A549 (cell line): ENCODE data around the gene PPP1R12B. TPM values are rescaled to one million over a fixed set of nuclear protein-coding genes. Genes with fewer than 3 reads are reported as not detected.
"Not testable (repeated sequence)": the region's sequence is repeated elsewhere in the genome, so short reads cannot be mapped to it uniquely, and the experiment has no call there.

ENCODE experiments used
- ATAC-seq, 2 experiments: fragments of 200-7000 bp in 1 of 2; fragments of >200 bp in 1 of 2; cut with Nextera tagmentation in 1 of 2; cut with Tn5 transposase in 1 of 2; 3 replicates each; pipeline versions ENCODE4 v1.8.0 to v1.9.1; 2018 to 2020; ENCODE audit warnings: mild to moderate bottlenecking in 1 of 2, moderate library complexity in 1 of 2
- CTCF ChIA-PET: fragments of 300-600 bp; sonication (Branson Sonifier 250); formaldehyde crosslinking; extraction: SDS; loops from one replicate; lab custom pipeline; 2021; ENCODE audit warnings: antibody characterized with exemption, inconsistent platforms; lab: Yijun Ruan, JAX
- POLR2A ChIA-PET: fragments of 350-600 bp; formaldehyde crosslinking; extraction: SDS; loops from one replicate; lab custom pipeline; 2021; ENCODE audit warnings: antibody characterized with exemption, inconsistent platforms; lab: Yijun Ruan, JAX
- DNase-seq, 2 experiments: peaks; one replicate each; pipeline versions ENCODE4 v3.0.0 to v3.0.0-alpha.2; 2011 to 2016; ENCODE audit warnings: low read depth in 1 of 2, low spot score in 1 of 2
- FAIRE-seq: peaks from 2 replicates; lab custom pipeline; 2011; peaks lifted over from hg19 to GRCh38; lab: Jason Lieb, UNC
- H3K27ac ChIP-seq, 2 experiments: fragments of >200 bp; sonication (Bioruptor Twin); formaldehyde crosslinking; 3 replicates each; pipeline ENCODE4 v1.5.1; 2016 to 2017
- H3K4me1 ChIP-seq: fragments of >200 bp; sonication (Bioruptor Twin); formaldehyde crosslinking; 3 replicates; pipeline ENCODE4 v1.6.1; 2016
- H3K4me2 ChIP-seq: fragments of >200 bp; sonication (Bioruptor Twin); formaldehyde crosslinking; 3 replicates; pipeline ENCODE4 v1.6.1; 2016
- H3K4me3 ChIP-seq: fragments of >200 bp; sonication (Bioruptor Twin); formaldehyde crosslinking; 3 replicates; pipeline ENCODE4 v1.5.1; 2016
- H3K9me3 ChIP-seq: fragments of >200 bp; sonication (Bioruptor Twin); formaldehyde crosslinking; 3 replicates; pipeline ENCODE4 v1.6.1; 2016
- CHD4 ChIP-seq: fragments of 200-600 bp; sonication (generic); IDR thresholded peaks from 2 replicates; pipeline ENCODE4 v1.6.1; 2016; ENCODE audit warnings: antibody characterized with exemption, mild to moderate bottlenecking, borderline replicate concordance
- ESRRA ChIP-seq: fragments of 150-350 bp; IDR thresholded peaks from 2 replicates; pipeline ENCODE4 v1.6.1; 2014; ENCODE audit warnings: mild to moderate bottlenecking, low read length, borderline replicate concordance
- FOSL2 ChIP-seq, 2 experiments: fragments of 450-650 bp in 1 of 2; fragments of >200 bp in 1 of 2; sonication (Bioruptor Twin) in 1 of 2; formaldehyde crosslinking; IDR thresholded peaks; 2 replicates each; pipeline versions ENCODE4 v1.5.0 to v1.6.1; 2016 to 2020; ENCODE audit warnings: mild to moderate bottlenecking in 1 of 2, moderate library complexity in 1 of 2
- FOXS1 ChIP-seq: fragments of 250-450 bp; sonication (Bioruptor Pico); IDR thresholded peaks from 2 replicates; pipeline ENCODE4 v1.5.0; 2020; ENCODE audit warnings: mild to moderate bottlenecking, moderate library complexity
- HDAC2 ChIP-seq: fragments of 200-600 bp; sonication (generic); IDR thresholded peaks from 2 replicates; pipeline ENCODE4 v1.6.1; 2016
- MYC ChIP-seq: IDR thresholded peaks from 2 replicates; pipeline ENCODE4 v1.6.1; 2012; ENCODE audit warnings: mild to moderate bottlenecking, inconsistent platforms, low read length, improper control_type of control experiment, borderline replicate concordance
- NPAS2 ChIP-seq: fragments of 250-450 bp; sonication (Bioruptor Pico); IDR thresholded peaks from 2 replicates; pipeline ENCODE4 v1.8.0; 2022; ENCODE audit warnings: mild to moderate bottlenecking, moderate library complexity, borderline replicate concordance
- PHF8 ChIP-seq: fragments of 200-600 bp; sonication (generic); IDR thresholded peaks from 2 replicates; pipeline ENCODE4 v1.6.1; 2016; ENCODE audit warnings: low read depth, mild to moderate bottlenecking, antibody characterized with exemption, moderate library complexity, borderline replicate concordance
- RARB ChIP-seq: fragments of 250-450 bp; sonication (Bioruptor Pico); IDR thresholded peaks from 2 replicates; pipeline ENCODE4 v1.8.0; 2021; ENCODE audit warnings: mild to moderate bottlenecking, moderate library complexity
- RNF2 ChIP-seq: fragments of 200-600 bp; sonication (generic); IDR thresholded peaks from 2 replicates; pipeline ENCODE4 v1.6.1; 2016; ENCODE audit warnings: low read depth, mild to moderate bottlenecking, antibody characterized with exemption, moderate library complexity, borderline replicate concordance
- TFCP2L1 ChIP-seq: fragments of 250-450 bp; sonication (Bioruptor Pico); IDR thresholded peaks from 2 replicates; pipeline ENCODE4 v1.5.0; 2021; ENCODE audit warnings: mild to moderate bottlenecking
- WGBS: methylation state at CpG from one replicate; pipeline ENCODE4 v1.1.6; 2017; ENCODE audit errors: missing lambda C conversion rate; 5-methylcytosine and 5-hydroxymethylcytosine counted together
- polyA plus RNA-seq, 4 experiments: library from polyadenylated mRNA; depleted of rRNA in 3 of 4; stranded (reverse); fragments of >200 nt; fragmentation: RNase III in 1 of 4; extraction: RNeasy Plus Mini Kit Qiagen cat#74134 plus additional on column Dnase treatment in 1 of 4; gene quantifications; 2 replicates in 3 of 4; 3 replicates in 1 of 4; pipeline ENCODE4 v1.2.3, GENCODE V29; 2011 to 2017
- TF ChIP-seq, protein P1 (sequence below): fragments of 150-350 bp; IDR thresholded peaks from 2 replicates; pipeline ENCODE4 v1.6.1; 2014; ENCODE audit warnings: low read depth, mild to moderate bottlenecking, low read length

Gene PPP1R12B
- polyA plus RNA-seq, 2 of the 4 experiments (the other 2 are of a cell fraction) = 3.3 to 12.1 TPM

DNA sequence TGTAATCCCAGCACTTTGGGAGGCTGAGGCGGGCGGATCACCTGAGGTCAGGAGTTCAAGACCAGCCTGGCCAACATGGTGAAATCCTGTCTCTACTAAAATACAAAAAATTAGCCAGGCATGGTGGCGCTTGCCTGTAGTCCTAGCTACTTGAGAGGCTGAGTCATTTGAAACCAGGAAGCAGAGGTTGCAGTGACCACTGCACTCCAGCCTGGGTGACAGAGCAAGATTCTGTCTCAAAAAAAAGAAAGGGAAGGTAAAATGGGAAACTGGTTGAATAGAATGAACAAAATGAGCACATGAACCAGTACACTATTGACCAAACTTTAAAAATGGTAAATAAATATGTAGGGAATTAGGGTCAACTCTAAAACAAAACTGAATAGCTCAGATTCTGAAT lies 120.2 kb downstream of the PPP1R12B start:
- peak overlapping the region in 1 of 2 experiments; percentile 67; a peak in 3 of 6 replicates for H3K27ac ChIP-seq
- WGBS = 77% methylated on average over 3 of the region's 3 CpGs
- peak in 1 of 2 experiments; percentile 19 for DNase-seq
- CTCF ChIA-PET = interaction anchor here (1.3 kb wide), 1 partner anchor 251 kb away, joined by 4 read pairs; no protein-coding TSS in a partner anchor
- H3K4me2 ChIP-seq; POLR2A ChIA-PET; FAIRE-seq; ATAC-seq; H3K9me3 ChIP-seq; H3K4me3 ChIP-seq; TF ChIP-seq FOSL2 (IDR thresholded peaks at IDR 0.05): not testable (repeated sequence)
- H3K4me1 ChIP-seq = peaks cover 38% of the 10 kb centered on the region
- TF ChIP-seq FOSL2 (CRISPR knock-in tag; IDR thresholded peaks at IDR 0.05) = peak; percentile 13; the same call in 1 of the 2 replicates

DNA sequence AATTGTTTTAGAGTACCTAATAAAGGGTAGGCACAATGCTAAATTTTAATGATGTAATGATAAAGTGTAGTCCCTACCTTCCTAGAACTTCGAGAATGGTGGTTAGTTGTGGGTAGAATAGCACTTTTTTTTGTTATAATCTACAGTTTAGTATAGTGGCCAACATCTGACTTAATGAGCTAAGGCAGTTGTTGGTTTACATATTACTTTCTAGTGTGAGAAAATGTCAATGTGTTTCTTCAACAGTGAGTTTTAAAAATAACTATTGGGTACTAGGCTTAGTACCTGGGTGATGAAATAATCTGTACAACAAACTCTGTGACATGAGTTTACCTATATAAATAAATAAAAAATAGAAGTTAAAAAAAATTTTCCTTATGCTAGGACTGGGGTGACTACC lies 120.6 kb downstream of the PPP1R12B start:
- H3K27ac ChIP-seq = not testable (repeated sequence)
- 78% methylated on average over 1 of the region's 1 CpG for WGBS

DNA sequence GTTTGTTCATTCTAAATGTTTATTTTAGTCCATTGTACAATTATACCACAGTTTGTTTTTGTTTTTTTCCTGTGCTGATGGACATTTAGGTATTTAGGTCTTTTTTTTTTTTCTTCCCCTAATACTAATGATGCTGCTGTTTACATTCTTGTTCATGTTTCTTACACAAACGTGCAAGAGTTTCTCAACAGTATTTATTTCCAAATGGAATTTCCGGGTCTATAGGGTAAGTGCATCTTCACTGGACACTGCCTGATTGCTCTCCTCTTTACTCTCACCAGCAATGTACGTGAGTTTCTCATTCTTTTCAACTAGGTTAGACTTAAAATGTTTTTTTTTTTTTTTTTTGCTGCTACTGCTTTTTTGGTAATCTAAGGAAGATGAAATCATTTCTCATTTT lies 122.7 kb downstream of the PPP1R12B start:
- no peak for DNase-seq
- Histone ChIP-seq H3K4me1 (peaks cover 18% of the 10 kb centered on the region), H3K4me3 (no peak overlapping the region), H3K27ac (no peak overlapping the region), H3K4me2 (no peak overlapping the region), H3K9me3 (no peaks in the 10 kb centered on the region)
- no peak for FAIRE-seq
- no peak for ATAC-seq
- TF ChIP-seq PHF8 (no peak), FOXS1 (CRISPR knock-in tag) (no peak), TFCP2L1 (no peak), RNF2 (no peak), ESRRA (no peak), HDAC2 (no peak), RARB (CRISPR knock-in tag) (no peak), CHD4 (no peak), MYC (no peak), NPAS2 (CRISPR knock-in tag) (no peak)
- TF ChIP-seq, protein P1, sequence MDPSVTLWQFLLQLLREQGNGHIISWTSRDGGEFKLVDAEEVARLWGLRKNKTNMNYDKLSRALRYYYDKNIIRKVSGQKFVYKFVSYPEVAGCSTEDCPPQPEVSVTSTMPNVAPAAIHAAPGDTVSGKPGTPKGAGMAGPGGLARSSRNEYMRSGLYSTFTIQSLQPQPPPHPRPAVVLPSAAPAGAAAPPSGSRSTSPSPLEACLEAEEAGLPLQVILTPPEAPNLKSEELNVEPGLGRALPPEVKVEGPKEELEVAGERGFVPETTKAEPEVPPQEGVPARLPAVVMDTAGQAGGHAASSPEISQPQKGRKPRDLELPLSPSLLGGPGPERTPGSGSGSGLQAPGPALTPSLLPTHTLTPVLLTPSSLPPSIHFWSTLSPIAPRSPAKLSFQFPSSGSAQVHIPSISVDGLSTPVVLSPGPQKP = no peak
- WGBS = 68% methylated on average over 3 of the region's 3 CpGs
- POLR2A ChIA-PET = no interaction called here
- CTCF ChIA-PET = no interaction called here

More for the DNA sequence above, 120.6 kb downstream of the PPP1R12B start:
- DNase-seq, H3K4me2 ChIP-seq, FAIRE-seq, H3K9me3 ChIP-seq, H3K4me3 ChIP-seq, ATAC-seq, POLR2A ChIA-PET: not testable (repeated sequence)
- CTCF ChIA-PET = interaction anchor here (1.3 kb wide), 1 partner anchor 250 kb away, joined by 4 read pairs; no protein-coding TSS in a partner anchor
- H3K4me1 ChIP-seq = peaks cover 38% of the 10 kb centered on the region

DNA sequence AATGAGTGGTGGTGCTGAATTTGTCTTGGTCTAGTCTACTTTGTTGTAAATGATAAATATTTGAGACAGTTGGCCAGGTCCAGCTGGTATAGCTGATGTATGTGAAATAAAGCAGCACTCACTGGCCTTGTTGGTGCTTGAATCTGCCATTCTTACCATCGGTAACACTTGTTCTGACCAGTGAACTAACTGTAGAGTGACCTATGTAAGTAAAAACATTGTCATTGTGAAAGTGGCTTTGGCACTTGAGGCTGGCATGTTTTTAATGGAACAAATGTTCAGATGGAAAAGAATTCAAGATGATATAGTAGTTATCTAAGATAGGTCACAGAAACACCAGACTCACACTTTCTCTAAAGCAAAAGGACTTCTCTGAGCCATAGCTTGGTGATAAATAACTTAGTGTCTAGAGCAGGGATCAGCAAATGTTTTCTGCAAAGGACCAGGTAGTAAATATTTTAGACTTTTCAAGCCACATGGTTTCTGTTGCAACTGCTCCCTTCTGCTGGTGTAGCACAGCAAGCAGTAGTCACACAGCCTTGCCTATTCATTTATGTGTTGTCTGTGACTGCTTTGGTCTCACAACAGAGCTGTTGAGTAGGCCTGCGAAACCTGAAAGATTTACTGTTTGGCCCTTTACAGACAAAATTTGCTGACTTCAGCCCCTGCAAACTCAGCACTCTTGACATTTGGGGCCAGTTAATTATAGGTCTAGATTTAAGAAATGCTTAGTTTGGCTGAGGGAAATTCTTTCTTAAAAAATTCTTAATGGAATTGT lies 124.0 kb downstream of the PPP1R12B start:
- H3K4me1 ChIP-seq, H3K4me3 ChIP-seq, FAIRE-seq, H3K4me2 ChIP-seq, H3K9me3 ChIP-seq, H3K27ac ChIP-seq, DNase-seq, POLR2A ChIA-PET, ATAC-seq: not testable (repeated sequence)
- WGBS = 63% methylated on average over 2 of the region's 2 CpGs
- CTCF ChIA-PET = interaction anchor here (0.8 to 1.6 kb wide), 3 partner anchors 128 to 247 kb away, joined by 3 to 4 read pairs (median 3); no protein-coding TSS in a partner anchor

DNA sequence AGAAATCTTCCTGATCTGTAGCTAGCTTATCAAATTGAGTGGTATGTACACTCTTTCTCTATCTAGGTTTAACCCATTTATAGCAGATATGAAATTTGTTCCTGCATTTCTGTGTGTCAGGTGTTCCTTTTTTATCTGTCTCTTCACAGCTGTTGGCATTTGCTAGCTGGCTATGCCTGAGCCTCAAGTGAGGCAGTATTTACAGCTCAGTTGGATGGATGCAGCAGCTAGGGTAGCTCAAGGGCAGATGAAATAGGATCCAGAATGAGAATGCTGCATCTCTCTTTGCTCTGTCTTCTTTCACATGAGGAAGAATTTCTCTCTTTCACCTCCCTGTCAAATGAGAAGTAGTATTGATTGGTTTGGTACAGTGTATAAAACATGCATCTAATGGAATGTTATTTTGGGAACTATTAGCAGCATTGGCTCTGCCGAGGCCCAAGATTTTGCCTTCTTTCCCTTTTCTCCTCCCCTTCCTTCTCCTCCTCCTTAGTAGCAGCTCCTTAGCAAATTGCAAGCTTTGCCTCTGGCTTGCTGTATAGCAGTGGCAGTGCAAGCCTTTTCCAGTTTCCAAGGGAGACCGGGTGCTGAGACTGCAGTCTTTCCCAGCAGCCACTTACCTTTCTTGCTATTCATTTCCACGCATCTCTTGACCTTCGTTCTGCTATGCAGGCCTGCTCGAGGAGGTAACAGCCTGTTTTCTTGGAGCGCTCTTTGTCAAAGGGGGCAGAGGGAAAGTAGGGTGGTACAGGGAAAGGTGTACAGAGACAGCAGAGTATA lies 125.0 kb downstream of the PPP1R12B start:
- H3K4me2 ChIP-seq, H3K27ac ChIP-seq, DNase-seq, ATAC-seq, FAIRE-seq, H3K9me3 ChIP-seq, H3K4me3 ChIP-seq, H3K4me1 ChIP-seq, POLR2A ChIA-PET: not testable (repeated sequence)
- CTCF ChIA-PET = interaction anchor here (0.8 to 3.3 kb wide), 4 partner anchors 10 to 246 kb away, joined by 3 to 11 read pairs (median 4); no protein-coding TSS in a partner anchor
- WGBS = 90% methylated on average over 6 of the region's 6 CpGs

GRCh38 chr1:202479661-202480060 lies 131.2 kb downstream of the PPP1R12B start:
- CTCF ChIA-PET = interaction anchor here (1.2 kb wide), 1 partner anchor 147 kb away, joined by 3 read pairs; no protein-coding TSS in a partner anchor
- ATAC-seq, FAIRE-seq: not testable (repeated sequence)

DNA sequence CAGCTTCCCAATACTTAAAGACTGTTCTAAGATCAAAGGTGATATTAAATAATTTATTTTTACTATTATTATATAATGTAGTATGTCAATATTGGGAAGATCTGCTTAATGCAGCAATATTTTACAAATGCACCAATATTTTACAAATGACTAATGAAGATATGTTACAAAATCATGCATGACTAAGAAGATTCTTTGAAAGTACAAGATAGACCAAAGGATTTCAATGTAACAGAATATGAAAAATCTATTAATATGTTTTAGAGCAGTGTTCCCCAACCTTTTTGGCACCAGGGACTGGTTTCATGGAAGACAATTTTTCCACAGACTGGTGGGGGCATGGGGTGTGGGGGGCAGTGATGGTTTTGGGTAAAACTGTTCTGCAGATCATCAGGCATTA lies 132.1 kb downstream of the PPP1R12B start:
- POLR2A ChIA-PET, H3K27ac ChIP-seq, DNase-seq, H3K4me2 ChIP-seq, H3K4me3 ChIP-seq, FAIRE-seq, ATAC-seq, H3K9me3 ChIP-seq: not testable (repeated sequence)
- CTCF ChIA-PET = interaction anchor here (1.2 kb wide), 1 partner anchor 146 kb away, joined by 3 read pairs; no protein-coding TSS in a partner anchor
- H3K4me1 ChIP-seq = peaks cover 30% of the 10 kb centered on the region

More at GRCh38 chr1:202479661-202480060, 131.2 kb downstream of the PPP1R12B start:
- H3K4me3 ChIP-seq, H3K9me3 ChIP-seq, DNase-seq, H3K4me2 ChIP-seq, POLR2A ChIA-PET: not testable (repeated sequence)
- peaks cover 30% of the 10 kb centered on the region for H3K4me1 ChIP-seq
- H3K27ac ChIP-seq = peak overlapping the region in 1 of 2 experiments; percentile 2; a peak in 1 of 6 replicates
